HG02571 (cell line): Measurements from ENCODE around the gene ENTPD2.
"Not testable (repeated sequence)": the region's sequence is repeated elsewhere in the genome, so short reads cannot be mapped to it uniquely, and the experiment has no call there.

Source experiments
- ATAC-seq: cut with Tn5 transposase; IDR thresholded peaks from one replicate; pipeline ENCODE4 v1.9.1; 2021; ENCODE audit warnings: mild to moderate bottlenecking, moderate library complexity; ENCODE audit not compliant: unreplicated experiment

Gene ENTPD2

DNA sequence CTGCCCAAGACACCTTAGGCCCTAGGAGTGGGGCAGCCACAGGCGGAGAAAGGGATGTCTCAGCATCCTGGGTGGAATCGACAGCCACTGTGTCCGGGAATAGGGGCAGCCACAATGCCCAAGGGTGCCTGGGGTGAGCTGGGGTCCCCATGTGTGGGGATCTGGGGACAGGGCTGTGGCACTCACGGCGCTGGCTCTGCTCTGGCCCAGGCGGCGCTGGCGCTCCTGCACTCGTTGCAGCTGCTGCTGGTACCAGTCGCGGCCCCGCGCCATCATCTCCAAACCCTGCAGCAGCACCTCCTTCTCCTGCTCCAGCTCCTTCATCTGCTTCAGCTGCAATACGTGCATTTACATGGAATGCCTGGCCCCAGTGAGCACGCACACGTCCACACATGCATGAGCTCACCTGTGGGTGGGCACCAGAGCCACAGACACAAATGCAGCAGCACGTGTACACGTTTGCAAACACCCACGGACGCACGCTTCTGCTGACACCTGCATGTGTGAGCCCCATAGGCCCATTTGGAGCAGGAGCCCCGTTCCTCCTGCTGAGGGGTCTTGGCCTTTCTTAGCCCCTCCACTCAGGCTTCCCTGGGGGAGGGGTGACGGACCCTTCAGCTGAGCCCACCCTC is 11.6 kb upstream of the ENTPD2 start:
- ATAC-seq = no peak

DNA sequence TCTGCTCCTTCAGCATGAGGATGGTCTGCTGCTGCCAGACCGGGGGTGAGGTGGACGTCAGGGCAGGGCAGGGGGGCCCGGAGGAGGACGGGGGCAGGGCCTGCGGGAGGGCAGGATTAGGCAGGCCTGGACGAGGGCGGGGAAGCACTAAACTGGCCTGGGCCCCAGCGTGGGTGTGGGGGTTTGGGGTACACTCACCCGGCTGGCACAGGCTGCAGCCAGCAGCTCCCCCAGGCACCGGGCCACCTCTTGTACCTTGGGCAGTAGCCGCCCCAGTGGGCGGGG is 11.0 kb upstream of the ENTPD2 start:
- no peak for ATAC-seq

DNA sequence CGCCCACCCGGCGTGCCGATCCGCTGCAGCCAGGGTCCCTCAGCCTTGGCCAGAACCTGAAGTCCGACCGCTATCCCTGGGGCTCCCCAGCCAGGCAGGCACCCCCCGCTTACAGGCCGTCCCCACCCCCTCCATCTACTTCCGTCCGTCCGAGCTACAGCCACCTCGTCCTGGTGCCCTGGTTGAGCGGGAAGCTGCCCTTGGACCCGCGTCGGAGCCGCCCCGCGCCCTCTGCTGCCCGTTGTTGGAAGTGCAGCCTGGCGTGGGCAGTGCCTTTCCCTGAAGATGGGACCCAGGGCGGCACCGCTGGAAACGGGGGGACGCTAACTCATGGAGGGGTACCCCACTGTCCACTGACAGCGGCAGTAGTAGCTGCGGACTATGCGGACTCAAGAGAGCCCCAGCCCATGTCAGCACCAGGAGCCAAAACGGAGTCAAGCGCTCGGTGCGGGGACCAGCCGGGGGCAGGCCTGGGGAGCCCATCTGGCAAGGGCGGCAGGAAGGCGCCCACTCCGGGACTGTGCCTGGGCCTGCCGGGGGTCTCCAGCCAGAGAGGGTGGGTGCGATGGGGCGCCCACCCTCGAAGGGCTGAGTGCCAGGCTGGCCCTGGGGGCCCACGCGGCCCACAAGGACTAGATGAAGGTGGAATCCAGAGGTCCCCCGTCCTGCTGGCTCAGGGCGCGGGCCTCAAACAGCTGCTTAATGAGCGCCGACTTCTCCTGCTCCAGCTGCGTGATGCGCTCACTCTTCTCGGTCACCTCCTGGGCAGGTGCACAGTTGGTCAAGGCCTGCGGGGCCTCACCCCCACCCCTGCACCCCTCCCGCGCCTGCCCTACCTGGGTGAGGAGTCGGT is 10.4 kb upstream of the ENTPD2 start:
- ATAC-seq = no peak

DNA sequence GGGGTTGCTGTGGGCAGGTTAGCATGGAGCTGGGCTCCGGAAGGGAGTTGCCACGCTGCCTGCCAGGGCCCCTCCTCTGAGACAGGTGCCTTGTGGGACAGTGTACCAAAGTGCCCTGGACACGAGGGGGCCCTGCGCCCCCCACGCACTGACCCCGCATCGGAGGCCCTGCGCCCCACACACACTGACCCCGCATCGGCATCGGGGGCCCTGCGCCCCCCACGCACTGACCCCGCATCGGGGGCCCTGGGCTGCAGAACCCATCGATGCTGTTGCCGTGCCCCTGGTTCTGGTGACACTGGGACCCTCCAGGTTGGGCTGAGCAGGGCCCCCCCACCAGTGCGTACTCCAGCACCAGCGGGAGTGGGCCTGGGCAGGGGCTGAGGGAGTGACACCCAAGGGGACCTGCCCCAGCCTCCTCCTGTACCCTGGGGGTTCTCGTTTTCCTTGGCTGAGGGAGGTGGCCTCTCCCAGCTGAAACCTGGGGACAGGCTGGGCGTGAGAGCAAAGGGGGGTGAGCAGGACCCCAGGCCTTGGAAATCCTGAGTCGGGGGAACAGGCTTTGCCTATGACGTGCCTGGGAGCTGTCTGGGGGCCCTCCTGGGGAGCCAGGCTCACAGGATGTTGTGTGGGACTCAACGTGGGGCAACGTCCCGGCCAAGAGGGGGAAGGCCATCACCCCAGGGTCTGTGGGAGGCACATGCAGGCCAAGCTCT is 9.6 kb upstream of the ENTPD2 start:
- no peak for ATAC-seq

DNA sequence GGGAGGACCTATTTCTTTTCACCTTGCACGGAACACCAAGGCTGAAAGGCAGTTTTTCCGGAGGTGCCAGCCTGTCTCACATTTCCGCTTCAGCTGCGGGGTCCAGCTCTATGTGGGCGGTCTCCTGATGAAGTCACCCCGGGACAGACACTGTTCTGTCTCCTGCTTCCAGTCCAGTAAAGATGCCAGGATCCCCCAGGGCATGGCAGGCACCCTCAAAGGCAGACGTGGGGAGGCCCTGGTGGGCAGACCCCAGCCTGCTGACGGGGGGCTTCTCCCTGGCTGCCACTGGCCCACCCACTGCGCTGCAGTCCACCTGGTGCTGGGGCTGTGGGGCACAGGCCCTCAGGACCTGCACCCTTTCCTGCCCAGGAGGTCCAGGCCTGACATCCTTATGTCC is 8.9 kb upstream of the ENTPD2 start:
- not testable (repeated sequence) for ATAC-seq

DNA sequence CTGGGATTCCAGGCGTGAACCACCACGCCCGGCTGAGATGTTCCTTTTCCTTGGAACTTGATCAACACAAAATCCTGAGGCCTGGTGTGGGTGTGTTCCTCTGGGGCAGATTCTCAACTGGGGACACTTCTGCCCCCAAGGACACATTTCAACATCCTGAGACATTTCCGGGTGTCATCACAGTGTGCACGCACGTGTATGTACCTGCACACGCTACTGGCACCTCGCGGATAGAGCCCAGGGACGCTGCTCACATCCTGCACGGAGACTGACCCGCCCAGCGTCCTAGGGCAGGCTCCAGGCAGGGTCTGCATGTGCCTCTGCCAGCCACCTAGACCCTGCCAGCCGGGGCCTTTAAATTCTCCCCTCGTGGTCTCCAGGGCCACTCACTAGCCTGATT is 8.5 kb upstream of the ENTPD2 start:
- ATAC-seq = no peak

DNA sequence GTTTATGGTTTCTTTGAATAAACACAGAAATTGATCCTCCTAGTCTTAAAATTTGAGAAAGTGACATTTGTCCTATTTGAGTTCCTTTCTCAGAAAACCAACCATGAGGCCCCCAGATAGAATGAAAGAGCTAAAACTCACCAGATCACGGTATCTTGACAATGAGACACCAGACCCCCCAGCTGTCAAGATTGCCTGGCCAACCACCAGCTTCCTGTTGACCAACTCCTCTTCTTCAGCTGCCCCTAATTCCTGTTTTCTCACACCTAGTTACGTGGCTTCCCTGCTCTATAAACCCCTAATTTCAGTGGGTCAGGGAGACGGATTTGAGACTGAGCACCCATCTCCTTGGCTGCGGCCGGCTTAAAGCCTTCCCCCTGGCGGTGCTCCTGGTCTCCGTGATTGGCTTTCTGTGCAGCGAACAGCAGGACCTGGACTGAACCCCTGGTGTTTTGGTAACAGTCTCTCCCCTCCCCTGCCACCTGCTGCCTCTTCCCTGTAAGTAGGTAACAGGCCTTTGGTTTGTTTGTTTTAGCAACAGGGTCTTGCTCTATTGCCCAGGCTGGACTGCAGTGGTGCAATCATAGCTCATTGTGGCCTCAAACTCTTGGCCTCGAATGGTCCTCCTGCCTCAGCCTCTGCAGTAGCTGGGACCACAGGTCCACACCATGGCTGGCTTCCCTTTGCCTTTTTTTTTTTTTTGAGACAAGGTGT is 4.8 kb upstream of the ENTPD2 start:
- ATAC-seq = no peak

DNA sequence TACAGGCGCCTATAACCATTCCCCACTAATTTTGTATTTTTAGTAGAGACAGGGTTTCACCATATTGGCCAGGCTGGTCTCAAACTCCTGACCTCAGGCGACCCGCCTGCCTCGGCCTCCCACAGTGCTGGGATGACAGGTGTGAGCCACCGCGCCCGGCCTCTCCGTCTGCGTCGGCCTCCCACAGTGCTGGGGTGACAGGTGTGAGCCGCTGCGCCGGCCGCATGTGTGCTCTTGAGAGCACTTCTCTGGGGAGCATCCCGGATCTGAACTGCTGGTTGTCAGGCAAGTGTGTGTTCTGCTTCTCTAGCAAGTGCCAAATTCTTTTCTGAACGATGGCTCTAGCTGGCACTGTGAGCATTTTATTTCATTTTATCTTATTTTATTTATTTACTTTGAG is 3.7 kb upstream of the ENTPD2 start:
- no peak for ATAC-seq

DNA sequence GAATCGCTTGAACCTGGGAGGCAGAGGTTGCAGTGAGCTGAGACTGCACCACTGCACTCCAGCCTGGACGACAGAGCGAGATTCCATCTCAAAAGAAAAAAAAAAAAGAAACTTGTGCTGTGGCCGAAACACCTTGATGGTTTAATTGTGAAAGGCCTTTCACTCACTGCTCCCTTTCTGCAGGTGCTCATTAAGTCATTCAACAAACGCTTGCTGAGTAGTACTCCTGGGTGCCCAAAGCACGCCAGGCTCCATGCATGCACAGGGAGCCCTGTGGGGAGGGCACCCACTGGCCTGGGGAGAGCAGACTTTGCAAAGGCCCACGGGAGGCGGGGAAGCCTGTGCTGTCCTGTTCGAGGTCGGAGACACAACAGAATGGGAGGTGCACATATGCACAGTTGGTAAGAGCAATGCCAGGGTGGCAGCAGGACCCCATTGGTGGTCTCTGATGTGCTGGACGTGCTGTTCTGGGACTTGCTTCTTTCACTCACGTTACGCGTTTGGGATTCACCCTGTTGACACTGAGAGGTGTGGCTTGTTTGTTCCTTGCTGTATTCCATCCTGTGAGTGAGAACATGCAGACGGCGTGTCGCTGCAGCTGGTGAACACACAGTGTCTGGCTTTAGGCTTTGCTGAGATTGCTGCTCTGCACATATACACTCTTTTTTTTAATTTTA is 3.0 kb upstream of the ENTPD2 start:
- ATAC-seq = no peak

DNA sequence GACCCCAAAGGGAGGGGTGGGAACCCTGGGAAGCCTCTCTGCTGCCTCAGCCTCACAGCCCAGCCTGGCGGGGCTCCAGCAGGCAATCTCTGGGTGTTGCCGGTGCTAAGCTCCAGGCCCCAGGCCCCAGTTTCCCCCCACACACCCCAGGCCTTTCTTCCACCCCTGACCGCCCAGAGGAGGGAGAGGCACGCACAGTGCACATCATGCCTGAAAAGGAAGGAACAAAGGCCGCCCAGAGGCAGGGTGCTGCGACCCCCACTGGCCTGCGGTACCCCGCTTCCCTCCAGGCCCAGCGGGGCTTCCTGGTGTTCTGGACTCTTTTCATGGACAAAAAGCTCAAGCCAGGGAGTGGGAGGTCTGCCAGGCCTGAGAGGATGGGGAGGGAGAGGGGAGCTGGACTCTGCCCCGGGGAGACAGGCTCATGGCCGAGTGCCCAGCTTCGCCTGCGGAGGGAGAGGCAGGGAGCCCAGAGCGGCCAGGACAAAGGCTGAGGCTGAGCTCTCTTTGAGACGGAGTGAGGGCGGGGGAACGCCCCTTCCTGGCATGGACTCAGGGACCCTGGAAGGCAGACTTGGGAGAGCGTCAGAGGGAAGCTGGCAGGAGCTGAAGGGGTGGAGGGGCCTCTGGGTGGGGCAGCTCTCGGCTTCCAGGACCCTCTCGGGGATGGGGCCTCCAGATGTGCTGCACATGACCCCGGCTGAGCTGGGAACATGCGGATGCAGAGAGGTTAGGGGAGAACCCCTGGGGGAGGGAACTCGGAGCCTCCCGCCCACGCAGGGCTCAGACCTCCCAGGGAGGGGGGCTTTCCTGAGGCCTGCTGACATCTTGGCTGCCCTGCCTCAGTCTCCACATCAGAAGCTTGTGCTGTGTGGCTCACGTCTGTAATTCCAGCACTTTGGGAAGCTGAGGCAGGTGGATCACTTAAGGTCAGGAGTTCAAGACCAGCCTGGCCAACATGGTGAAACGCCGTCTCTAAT is 1.8 kb upstream of the ENTPD2 start:
- ATAC-seq = no peak

DNA sequence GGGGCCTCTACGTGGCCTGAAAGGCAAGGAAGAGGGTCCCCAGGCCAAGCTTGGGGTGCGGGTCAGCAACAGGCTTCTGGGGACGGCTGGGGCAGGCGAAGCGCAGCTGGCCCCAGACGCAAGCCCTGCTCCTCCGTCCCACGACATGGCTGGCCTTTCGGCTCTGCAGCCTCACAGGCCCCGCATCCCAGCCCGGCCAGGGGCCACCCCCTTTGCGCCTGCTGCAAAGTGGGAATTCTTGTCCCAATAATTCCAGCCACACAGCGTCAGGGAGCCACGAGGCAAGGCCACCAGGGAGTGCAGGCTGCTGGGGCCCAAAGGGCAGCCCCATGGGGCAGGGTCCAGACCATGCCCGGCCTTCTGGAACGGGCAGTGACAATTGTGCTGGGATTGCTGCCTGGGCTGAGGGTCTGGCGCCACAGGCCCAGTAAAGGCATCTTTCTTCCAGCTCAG is 1.1 kb upstream of the ENTPD2 start:
- no peak for ATAC-seq

DNA sequence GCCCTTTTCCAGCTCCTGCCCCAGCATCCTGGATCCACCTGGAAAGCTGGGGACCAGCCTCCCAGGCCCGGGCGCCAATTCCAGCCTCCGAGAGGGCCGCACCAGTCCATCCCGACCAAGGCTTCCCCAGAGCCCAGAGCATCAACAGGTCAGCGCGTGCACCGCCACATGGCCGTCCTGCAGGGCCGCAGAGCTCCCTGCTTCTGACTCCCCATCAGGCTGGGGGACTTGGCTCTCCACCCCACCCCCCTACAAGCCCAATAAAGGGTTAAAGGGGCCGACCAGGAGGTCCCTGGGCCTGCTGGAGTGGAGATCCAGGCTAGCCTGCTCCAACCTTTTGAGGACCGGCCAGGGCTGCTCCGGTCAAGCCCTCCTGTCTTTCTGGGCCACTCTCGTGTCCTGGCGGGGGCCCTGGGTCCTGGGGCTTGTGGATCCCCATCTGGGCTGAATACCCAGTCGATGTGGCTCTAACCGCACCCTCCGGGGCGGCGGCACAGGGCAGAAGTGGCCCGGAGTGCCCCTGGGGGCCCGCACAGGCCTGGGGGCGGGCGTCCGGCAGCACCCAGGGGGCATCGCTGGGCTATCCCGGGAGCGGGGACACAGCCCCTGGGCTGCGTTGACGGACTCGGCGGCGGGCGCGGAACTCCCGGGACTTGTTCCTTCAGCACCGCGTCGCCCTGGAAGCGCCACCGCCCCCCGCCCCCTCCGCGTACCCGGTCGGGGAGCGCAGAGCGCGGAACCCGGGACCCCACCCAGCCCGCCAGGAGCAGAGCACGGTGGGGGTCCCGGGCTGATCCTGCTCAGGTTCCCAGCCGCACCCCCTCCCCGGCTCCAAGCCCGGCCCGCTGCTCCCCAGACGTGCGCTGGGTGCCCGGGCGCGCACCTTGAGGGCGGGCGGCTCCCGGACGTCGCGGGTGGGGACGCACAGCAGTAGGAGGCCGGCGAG is 590 bp downstream of the ENTPD2 start:
- ATAC-seq = no peak

DNA sequence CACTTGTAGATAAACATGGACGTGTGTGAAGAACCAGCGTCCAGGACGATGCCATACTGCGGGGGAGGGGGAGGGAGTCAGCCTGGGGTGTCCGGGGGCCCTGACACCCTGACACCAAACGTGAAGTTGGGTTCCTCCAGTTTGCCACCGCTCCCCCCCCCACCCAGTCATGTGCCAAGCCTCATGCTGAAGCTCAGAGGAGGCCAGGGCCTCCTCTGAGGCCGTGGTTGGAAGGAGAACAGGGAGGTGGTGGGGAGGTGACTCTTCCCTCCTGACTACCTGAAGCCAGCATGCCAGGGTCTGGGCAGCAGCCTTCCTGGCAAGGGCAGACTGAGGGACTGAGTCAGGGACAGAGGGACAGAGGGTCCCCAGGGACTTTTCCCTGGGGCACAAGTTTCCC is 1.6 kb downstream of the ENTPD2 start:
- no peak for ATAC-seq

DNA sequence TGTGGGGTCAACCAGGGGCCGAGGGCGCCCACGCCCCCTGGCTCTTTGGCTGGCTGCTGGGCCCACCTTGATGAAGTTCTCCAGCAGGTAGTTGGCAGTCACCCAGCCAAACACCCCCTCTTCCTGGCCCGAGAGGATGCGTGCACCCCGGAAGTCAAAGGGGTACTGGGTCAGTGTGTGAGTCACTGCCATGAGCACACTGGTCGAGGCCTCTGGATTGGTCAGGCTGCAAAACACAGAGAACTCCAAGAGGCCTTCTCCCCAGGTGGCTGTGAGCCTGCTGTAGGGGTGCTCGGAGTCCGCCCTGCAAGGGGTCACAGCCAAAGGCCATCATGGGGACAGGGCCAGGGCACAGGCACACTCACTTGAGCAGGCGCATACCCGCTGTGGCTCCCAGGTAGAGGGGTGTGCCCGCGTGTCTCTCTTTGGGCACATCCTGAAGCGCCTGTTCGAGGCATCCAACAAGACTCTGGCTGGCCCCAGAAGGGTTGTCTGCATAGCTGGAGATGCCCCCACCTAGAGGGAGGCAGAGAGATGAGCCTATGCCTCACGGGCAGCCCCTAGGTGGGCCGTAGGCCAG is 2.6 kb downstream of the ENTPD2 start:
- no peak for ATAC-seq

DNA sequence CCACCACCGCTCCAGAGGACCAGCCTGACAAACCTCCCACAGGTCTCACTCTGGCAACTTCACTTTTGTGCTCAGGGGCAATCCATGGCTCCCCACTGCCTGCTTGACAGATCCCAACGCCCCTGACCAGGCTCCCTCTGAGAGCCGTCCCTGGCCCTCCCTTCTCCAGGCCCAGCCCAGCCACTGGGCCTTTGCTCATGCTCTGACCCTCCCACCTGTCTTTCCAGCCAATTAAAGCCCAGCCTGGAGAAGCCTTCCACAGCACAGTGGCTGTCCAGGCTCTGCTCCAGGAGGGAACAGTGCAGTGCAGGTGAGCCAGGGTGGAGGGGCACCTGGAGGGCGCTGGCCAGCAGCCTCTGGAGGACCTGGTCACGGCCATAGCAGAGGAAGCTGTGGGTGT is 3.3 kb downstream of the ENTPD2 start:
- no peak for ATAC-seq

DNA sequence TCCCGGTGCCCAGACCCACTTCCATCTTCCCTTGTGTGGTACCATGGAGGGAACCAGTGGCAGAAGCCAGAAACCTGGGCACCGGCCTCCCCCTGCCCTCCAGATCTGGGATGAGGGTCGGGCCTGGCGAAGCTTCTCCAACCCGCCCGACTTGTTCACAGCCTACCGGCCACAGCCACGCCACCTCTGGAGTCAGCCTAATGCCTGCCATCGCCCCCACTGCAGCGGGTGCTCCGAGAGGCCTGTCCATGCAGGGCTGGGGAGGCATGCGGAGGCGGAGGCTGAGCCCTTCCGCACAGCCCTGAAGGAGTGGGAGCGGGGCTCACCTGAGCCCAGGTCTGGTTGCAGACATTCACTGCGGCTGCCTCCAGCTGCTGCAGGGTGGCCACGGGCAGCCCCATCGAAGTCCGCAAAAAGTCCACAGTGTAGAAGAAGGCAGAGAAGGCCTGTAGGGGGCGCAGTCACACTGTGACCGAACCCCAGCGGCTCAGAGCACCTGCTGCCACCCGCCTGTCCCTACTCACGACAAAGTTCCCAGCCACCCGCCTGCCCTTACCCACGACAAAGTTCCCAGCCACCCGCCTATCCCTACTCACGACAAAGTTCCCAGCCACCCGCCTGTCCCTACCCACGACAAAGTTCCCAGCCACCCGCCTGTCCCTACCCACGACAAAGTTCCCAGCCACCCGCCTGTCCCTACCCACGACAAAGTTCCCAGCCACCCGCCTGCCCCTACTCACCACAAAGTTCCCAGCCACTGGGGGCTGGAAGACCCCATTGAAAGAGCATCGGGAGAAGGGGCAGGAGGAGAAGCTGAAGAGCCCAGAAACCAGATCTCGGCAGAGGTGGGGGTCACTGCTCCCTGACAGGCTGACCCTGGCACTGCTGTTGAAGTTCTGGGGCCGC is 4.1 kb downstream of the ENTPD2 start:
- no peak for ATAC-seq
